Coronary artery (tissue), 2 donors: Measurements from ENCODE around the gene CSF1R.

Experiments used
- DNase-seq: peaks from one replicate; pipeline ENCODE4 v3.0.0-alpha.2; 2017; ENCODE audit warnings: low spot score
- H3K27ac ChIP-seq, 2 donors: fragments of 200-600 bp; sonication (generic); one replicate each; pipeline ENCODE4 v1.5.1; 2016 to 2019
- H3K4me3 ChIP-seq: fragments of 200-600 bp; sonication (generic); 2 replicates; pipeline ENCODE4 v1.5.1; 2016; ENCODE audit warnings: mild to moderate bottlenecking, moderate library complexity
- TF ChIP-seq, protein P1 (sequence below): fragments of 200-600 bp; sonication (generic); IDR thresholded peaks from one replicate; pipeline ENCODE4 v1.5.1; 2019; ENCODE audit warnings: antibody characterized with exemption

CSF1R gene

DNA sequence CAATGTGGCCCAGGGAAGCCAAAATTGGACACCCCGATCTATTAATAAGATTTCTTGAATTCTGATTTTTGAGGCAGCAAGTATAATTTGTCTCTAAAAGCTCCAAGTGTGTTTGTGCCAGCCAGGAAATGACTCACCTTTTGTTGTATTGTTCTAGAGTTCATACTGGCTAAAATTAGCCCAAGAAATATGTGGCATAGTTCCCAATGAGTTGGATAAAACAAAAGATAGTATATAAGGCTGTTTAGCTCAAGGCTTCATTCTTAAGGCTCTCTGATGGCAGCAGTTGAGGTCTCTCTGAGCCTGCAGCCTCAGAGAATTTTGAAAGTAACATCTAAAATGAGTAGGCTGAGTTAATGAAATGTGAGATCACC is 64.2 kb downstream of the CSF1R start:
- H3K27ac ChIP-seq: peak overlapping the region in 1 of 2 donors; percentile 31
- DNase-seq: no peak
- no peak overlapping the region for H3K4me3 ChIP-seq

DNA sequence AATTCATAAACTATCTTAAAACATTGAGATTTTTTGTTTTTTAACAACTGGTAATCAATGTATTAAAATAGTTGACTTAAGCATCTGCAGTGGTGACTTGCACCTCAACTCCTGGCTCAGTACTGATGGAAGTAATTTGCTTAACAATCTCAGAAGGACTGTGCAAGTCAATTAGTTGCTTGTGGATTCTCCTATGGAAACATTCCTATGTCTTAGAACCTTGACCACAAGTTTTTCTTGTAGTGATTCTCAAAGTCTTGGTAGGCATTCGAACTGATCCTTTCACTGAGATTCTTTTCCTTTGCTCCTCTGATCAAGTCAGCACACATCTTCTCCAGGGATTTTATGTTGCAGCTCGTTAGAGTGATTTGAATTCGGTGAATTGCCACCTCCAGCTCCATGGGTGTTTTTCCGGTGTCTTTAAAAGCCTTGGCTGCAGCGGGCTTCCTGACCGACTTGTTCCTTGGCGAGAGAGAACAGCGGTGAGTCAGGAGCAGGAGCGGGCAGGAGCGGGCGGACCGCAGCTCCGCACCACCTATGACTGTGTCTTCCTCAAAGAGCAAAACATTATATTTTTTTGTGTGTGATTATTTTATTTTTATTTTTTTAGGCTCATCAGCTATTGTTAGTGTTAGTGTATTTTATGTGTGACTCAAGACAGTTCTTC is 64.7 kb downstream of the CSF1R start:
- no peak overlapping the region for H3K4me3 ChIP-seq
- TF ChIP-seq, protein P1, sequence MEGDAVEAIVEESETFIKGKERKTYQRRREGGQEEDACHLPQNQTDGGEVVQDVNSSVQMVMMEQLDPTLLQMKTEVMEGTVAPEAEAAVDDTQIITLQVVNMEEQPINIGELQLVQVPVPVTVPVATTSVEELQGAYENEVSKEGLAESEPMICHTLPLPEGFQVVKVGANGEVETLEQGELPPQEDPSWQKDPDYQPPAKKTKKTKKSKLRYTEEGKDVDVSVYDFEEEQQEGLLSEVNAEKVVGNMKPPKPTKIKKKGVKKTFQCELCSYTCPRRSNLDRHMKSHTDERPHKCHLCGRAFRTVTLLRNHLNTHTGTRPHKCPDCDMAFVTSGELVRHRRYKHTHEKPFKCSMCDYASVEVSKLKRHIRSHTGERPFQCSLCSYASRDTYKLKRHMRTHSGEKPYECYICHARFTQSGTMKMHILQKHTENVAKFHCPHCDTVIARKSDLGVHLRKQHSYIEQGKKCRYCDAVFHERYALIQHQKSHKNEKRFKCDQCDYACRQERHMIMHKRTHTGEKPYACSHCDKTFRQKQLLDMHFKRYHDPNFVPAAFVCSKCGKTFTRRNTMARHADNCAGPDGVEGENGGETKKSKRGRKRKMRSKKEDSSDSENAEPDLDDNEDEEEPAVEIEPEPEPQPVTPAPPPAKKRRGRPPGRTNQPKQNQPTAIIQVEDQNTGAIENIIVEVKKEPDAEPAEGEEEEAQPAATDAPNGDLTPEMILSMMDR: no peak
- peak overlapping the region in 1 of 2 donors; percentile 31 for H3K27ac ChIP-seq
- no peak for DNase-seq

More for the DNA sequence above, 64.2 kb downstream of the CSF1R start:
- TF ChIP-seq, protein P1: no peak

DNA sequence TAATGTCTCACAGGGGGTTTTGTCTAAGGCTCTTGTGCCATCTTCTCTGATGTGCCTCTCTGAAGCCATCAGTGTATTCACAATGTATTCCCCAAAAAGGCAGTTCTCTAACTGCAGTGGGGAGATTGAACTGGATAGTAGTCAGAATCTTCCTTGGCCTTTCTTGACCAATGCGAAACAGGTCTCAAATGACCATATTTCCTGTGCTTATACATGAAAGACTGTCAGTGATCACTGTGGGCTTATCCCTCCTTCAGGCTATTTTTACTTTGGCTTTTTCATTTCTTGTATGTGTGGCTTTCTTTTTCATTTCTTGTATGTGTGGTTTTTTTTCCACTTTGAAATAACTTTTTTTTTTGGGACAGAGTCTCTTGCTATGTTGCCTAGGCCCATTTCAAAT is 66.1 kb downstream of the CSF1R start:
- TF ChIP-seq, protein P1: no peak
- no peak for DNase-seq
- Histone ChIP-seq H3K4me3 (no peak overlapping the region), H3K27ac (no peak overlapping the region)

DNA sequence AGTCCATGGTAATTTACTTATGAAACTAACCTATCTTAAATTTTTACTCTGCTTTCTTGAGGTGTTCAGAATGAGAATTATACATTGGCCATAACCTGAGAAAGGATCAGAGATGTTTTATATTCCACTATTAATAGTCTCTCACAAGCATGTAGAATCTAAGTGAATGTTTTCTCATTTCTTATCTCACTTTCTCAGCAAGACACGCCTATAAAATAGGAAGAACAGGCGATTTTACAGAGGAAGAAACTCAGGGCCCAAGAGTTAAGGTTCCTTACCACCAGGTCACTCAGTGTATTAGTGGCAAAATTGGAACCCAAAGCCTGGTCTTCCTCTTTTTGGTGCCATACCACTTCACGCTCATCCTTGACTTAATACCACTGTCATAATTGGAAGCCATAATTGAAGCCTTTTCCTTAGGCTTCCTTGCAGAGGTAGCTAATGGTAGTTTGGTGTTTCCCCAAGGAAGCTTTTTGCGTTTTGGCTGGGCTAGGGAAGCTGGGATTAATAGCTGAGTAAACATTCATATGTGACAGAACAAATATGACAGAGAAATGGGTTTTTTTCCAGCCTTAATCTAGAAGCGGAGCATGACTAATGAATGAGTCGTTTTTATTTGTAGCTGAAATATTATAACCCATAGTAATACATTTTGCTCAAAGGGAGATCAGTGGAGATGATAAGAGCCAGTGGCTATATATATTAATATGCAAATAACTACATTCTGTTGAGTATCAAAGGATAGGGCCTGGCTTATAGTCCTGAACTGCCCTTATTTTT is 68.9 kb downstream of the CSF1R start:
- H3K27ac ChIP-seq: no peak overlapping the region

DNA sequence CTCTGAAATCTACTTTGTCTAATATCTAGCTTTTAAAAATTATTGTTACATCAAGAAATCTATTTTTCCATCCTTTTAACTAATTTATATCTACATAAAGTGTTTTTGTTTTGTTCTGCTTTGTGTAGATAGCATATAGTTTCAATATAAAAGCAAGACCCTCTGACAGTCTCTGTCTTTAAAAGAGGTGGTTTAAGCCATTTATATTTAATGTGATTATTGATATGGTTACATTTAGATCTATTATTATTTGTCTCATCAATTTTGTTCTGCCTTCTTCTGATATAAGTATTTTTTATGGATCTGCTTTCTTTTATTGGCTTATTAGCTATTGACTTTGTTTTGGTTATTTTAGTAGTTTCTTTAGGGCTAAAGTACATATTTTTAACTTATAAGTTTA is 69.8 kb downstream of the CSF1R start:
- H3K27ac ChIP-seq: no peak overlapping the region
- TF ChIP-seq, protein P1: no peak
- H3K4me3 ChIP-seq: no peak overlapping the region
- DNase-seq: no peak

More for the DNA sequence above, 68.9 kb downstream of the CSF1R start:
- TF ChIP-seq, protein P1: no peak
- H3K4me3 ChIP-seq: no peak overlapping the region
- no peak for DNase-seq

DNA sequence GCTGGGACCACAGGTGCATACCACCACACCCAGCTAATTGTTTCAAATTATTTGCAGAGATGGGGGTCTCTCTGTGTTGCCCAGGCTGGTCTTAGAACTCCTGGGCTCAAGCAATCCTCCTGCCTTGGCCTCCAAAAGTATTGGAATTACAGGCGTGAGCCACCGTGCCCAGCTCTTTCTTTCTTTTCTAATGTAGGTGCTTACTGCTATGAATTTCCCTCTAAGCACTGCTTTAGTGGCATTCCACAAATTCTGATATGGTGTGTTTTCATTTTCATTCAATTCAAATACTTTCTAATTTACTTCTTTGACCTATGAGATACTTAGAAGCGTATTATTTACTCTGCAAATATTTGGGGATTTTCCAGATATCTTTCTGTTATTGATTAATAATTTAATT is 70.9 kb downstream of the CSF1R start:
- Histone ChIP-seq H3K27ac (no peak overlapping the region), H3K4me3 (no peak overlapping the region)
- TF ChIP-seq, protein P1: no peak
- no peak for DNase-seq

DNA sequence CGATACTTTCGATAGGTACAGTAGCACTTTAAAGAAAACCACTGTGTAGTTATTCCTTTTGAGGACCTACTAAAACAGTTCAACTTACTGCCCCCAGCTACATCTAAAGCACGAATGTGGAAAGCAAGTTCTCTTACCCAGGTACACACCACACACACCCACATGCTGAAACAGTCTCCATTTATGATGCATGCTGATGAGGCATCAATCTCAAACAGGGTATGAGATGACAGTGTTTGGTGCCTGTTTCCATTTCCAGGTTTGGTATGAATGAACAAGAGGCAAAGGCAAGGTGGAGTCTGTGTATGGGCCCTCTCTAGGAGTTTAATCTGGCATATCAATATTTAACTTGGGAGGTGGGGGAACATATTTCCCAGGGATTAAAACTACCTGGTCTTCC is 71.9 kb downstream of the CSF1R start:
- no peak overlapping the region for H3K27ac ChIP-seq
- TF ChIP-seq, protein P1: no peak

More for the DNA sequence above, 71.9 kb downstream of the CSF1R start:
- no peak for DNase-seq
- no peak overlapping the region for H3K4me3 ChIP-seq
